K562 (cell line): ENCODE data around the gene ZNF17. TPM values are rescaled to one million over a fixed set of nuclear protein-coding genes. Genes with fewer than 3 reads are reported as not detected.

Source experiments
- BRD9 ChIP-seq: fragments of 450-650 bp; IDR thresholded peaks from 2 replicates; pipeline ENCODE4 v1.6.1; 2018; ENCODE audit warnings: low read depth; ENCODE audit not compliant: partially characterized antibody
- BRF1 ChIP-seq: IDR thresholded peaks from 3 replicates; pipeline ENCODE4 v1.6.1; 2011; ENCODE audit warnings: borderline replicate concordance, mild to moderate bottlenecking; ENCODE audit not compliant: insufficient read length; ENCODE audit errors: extremely low read depth
- REST ChIP-seq, 2 experiments: fragments of 450-650 bp; formaldehyde crosslinking in 1 of 2; IDR thresholded peaks; 2 replicates each; pipeline versions ENCODE4 v1.4.0 to v1.6.1; 2014 to 2020; ENCODE audit warnings: mild to moderate bottlenecking in 2 of 2, borderline replicate concordance in 1 of 2, low read depth in 1 of 2
- SIN3B ChIP-seq: fragments of 450-650 bp; IDR thresholded peaks from 2 replicates; pipeline ENCODE4 v1.6.1; 2017; ENCODE audit warnings: low read depth, mild to moderate bottlenecking, moderate library complexity
- ZNF57 ChIP-seq: fragments of 450-650 bp; formaldehyde crosslinking; IDR thresholded peaks from 2 replicates; pipeline ENCODE4 v1.4.0; 2020; ENCODE audit warnings: mild to moderate bottlenecking, moderate library complexity
- polyA plus RNA-seq, 8 experiments: library from polyadenylated mRNA; depleted of rRNA in 4 of 8; stranded (reverse) in 5 of 8; unstranded in 3 of 8; fragments of >200 nt; fragmentation: Nextera tagmentation in 2 of 8; fragmentation: Illumina TruSeq in 1 of 8; extraction: Ambion mirVana in 2 of 8; extraction: Trizol in 1 of 8; gene quantifications; 2 replicates each; pipeline versions ENCODE4 v1.2.1 to v1.2.3, GENCODE V29; 2011 to 2014; ENCODE audit warnings: inconsistent platforms in 1 of 8, missing spikeins in 1 of 8
- total RNA-seq, 7 experiments: library from RNA; depleted of rRNA in 6 of 7; stranded (reverse); fragments of >200 nt in 6 of 7; fragmentation: Illumina TruSeq in 2 of 7; extraction: Trizol in 2 of 7; gene quantifications; 2 replicates each; pipeline versions ENCODE4 v1.2.1 to v1.2.3, GENCODE V29; 2011 to 2021; ENCODE audit warnings: low replicate concordance in 1 of 7

ZNF17 gene
- total and polyA plus RNA-seq, 9 of the 15 experiments (the other 6 are each of a cell fraction or from before 2014, with no cell fraction given) = 5.3 to 8.6 (median 6.5) TPM

GRCh38 chr19:57436417-57436816, 25.5 kb downstream of the ZNF17 start (continued):
- no peak for TF ChIP-seq REST (IDR thresholded peaks at IDR 0.05; ENCODE audit: borderline replicate concordance)
- TF ChIP-seq REST (CRISPR knock-in tag; IDR thresholded peaks at IDR 0.05; ENCODE audit: low read depth) = no peak
- TF ChIP-seq SIN3B = no peak
- TF ChIP-seq BRF1 = no peak
- no peak for TF ChIP-seq BRD9
- no peak for TF ChIP-seq ZNF57 (CRISPR knock-in tag)
